ENCODE data around the gene TBCCD1. TPM values are rescaled to one million over a fixed set of nuclear protein-coding genes. Genes with fewer than 3 reads are reported as not detected.

Gene TBCCD1
- total and polyA plus RNA-seq, 2 of the 8 experiments (the other 6 are each of a cell fraction or from before 2014, with no cell fraction given) = 11.3 to 13.9 TPM

DNA sequence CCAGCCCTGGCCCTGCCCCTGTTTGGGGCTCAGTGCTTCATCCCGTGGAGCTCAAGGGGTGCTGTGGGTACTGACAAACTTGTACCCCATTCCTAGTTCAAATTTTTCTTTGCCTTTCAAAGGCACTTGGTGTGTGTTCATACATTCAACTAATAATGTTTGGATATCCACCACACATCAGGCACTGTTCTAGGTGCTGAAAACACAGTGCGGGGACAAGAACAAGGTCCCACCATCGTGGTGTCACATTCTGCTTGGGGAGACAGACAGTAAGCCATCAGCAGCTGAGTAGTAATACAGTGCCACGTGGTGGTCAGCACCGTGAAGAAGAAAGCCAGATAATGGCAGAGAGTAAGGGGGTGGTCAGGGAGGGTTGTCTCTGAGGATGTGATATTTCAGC is 55.4 kb downstream of the TBCCD1 start:
- Histone ChIP-seq H3K4me1 (replicated peaks in 1 of 4; ENCODE audit: control insufficient read depth in 3 of 4, insufficient read depth in 4 of 4, low read length in 3 of 4) (peaks cover 0 to 2% (median 0%) of the 10 kb centered on the region in 4 experiments; a peak in 1 of 7 replicates), H4K20me1 (replicated peaks in 1 of 2; ENCODE audit: control insufficient read depth in 1 of 2, insufficient read depth in 2 of 2, low read length in 2 of 2) (no peaks in the 10 kb centered on the region), H3K14ac (ENCODE audit: insufficient read length) (no peak overlapping the region), H2BK20ac (ENCODE audit: low read length) (no peak overlapping the region), H3K23me2 (ENCODE audit: low read depth, low read length) (no peaks in the 10 kb centered on the region), H3K56ac (replicated peaks; ENCODE audit: insufficient read length, low read depth, low read length) (no peak overlapping the region), H2BK15ac (ENCODE audit: low read length) (no peak overlapping the region), H2AK5ac (ENCODE audit: low read depth, low read length) (no peak overlapping the region), H3K27ac (ENCODE audit: low read depth, low read length) (no peak overlapping the region), H4K91ac (replicated peaks; ENCODE audit: insufficient read length, low read length) (no peak overlapping the region), H3K36me3 (ENCODE audit: control insufficient read depth in 2 of 4, insufficient read depth in 4 of 4, low read length in 3 of 4) (no peaks in the 10 kb centered on the region), H2AFZ (ENCODE audit: low read length) (no peak overlapping the region), H3K79me2 (ENCODE audit: control insufficient read depth in 1 of 2, insufficient read depth in 2 of 2, low read length in 2 of 2) (no peaks in the 10 kb centered on the region), H3K4me3 (ENCODE audit: extremely low read depth in 1 of 4, insufficient read depth in 2 of 4, low read depth in 3 of 4, low read length in 4 of 4) (no peak overlapping the region), H4K8ac (ENCODE audit: extremely low read depth, insufficient read depth, low read length) (no peak overlapping the region), H3K23ac (ENCODE audit: insufficient read length) (no peak overlapping the region), H3K4me2 (ENCODE audit: insufficient read depth in 1 of 2, low read depth in 2 of 2, low read length in 2 of 2) (no peak overlapping the region), H3K18ac (ENCODE audit: extremely low read depth, low read length) (no peak overlapping the region), H2BK12ac (ENCODE audit: low read depth, low read length) (no peak overlapping the region; the same call in 1 of the 2 replicates), H3K4ac (replicated peaks; ENCODE audit: insufficient read length, low read depth, low read length) (no peak overlapping the region), H2BK5ac (ENCODE audit: low read depth, low read length) (no peak overlapping the region), H3K9me3 (ENCODE audit: insufficient read depth in 2 of 2, low read depth in 1 of 2, low read length in 1 of 2) (no peaks in the 10 kb centered on the region), H2BK120ac (replicated peaks; ENCODE audit: low read depth, low read length) (no peak overlapping the region), H3K9ac (replicated peaks in 1 of 4; ENCODE audit: extremely low read depth in 1 of 4, low read depth in 3 of 4, low read length in 3 of 4) (no peak overlapping the region), H3K79me1 (ENCODE audit: low read depth, low read length) (no peaks in the 10 kb centered on the region), H3K27me3 (replicated peaks in 1 of 4; ENCODE audit: control insufficient read depth in 3 of 4, extremely low read depth in 1 of 4, insufficient read depth in 3 of 4, low read length in 3 of 4) (no peaks in the 10 kb centered on the region; a peak in 2 of 7 replicates), H4K5ac (ENCODE audit: insufficient read length, low read depth, low read length) (no peak overlapping the region)
- ChIA-PET POLR2A (ENCODE audit: partially characterized antibody) (no interaction called here), CTCF (ENCODE audit: partially characterized antibody) (interaction anchor here (0.9 to 2.0 kb wide), 2 partner anchors 11 to 28 kb away, joined by 4 to 7 read pairs; no protein-coding TSS in a partner anchor)
- 89% methylated on average over 5 of the region's 5 CpGs; no CpG with 5 or more reads in 1 of the 2 experiments for WGBS, 2 experiments (ENCODE audit: extremely low coverage in 1 of 2, insufficient coverage in 1 of 2, insufficient read length in 1 of 2, insufficient replicate concordance in 2 of 2, low coverage in 1 of 2, low lambda C conversion rate in 2 of 2, missing lambda C conversion rate in 1 of 2)
- no peak for DNase-seq (ENCODE audit: low read depth in 1 of 2, low spot score in 2 of 2)
- FAIRE-seq = no peak
- no peak for TF ChIP-seq BACH1 (IDR thresholded peaks at IDR 0.05; ENCODE audit: low read length)
- TF ChIP-seq, protein P1, sequence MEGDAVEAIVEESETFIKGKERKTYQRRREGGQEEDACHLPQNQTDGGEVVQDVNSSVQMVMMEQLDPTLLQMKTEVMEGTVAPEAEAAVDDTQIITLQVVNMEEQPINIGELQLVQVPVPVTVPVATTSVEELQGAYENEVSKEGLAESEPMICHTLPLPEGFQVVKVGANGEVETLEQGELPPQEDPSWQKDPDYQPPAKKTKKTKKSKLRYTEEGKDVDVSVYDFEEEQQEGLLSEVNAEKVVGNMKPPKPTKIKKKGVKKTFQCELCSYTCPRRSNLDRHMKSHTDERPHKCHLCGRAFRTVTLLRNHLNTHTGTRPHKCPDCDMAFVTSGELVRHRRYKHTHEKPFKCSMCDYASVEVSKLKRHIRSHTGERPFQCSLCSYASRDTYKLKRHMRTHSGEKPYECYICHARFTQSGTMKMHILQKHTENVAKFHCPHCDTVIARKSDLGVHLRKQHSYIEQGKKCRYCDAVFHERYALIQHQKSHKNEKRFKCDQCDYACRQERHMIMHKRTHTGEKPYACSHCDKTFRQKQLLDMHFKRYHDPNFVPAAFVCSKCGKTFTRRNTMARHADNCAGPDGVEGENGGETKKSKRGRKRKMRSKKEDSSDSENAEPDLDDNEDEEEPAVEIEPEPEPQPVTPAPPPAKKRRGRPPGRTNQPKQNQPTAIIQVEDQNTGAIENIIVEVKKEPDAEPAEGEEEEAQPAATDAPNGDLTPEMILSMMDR (IDR thresholded peaks at IDR 0.05; ENCODE audit: control extremely low read depth in 1 of 3, insufficient read depth in 1 of 3, low read depth in 1 of 3, low read length in 3 of 3) = no peak
- no peak for TF ChIP-seq PHF8 (conservative IDR thresholded peaks at IDR 0.05; ENCODE audit: low read depth, low read length)
- TF ChIP-seq, protein P2, sequence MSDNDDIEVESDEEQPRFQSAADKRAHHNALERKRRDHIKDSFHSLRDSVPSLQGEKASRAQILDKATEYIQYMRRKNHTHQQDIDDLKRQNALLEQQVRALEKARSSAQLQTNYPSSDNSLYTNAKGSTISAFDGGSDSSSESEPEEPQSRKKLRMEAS (IDR thresholded peaks at IDR 0.05) = no peak
- no peak for TF ChIP-seq RAD21 (IDR thresholded peaks at IDR 0.05 in 1 of 2, conservative IDR thresholded peaks at IDR 0.05 in 1 of 2; ENCODE audit: low read depth in 2 of 2, low read length in 2 of 2)
